K562 (cell line): ENCODE results near the gene STOX2. TPM values are rescaled to one million over a fixed set of nuclear protein-coding genes. Genes with fewer than 3 reads are reported as not detected.

Source experiments
- ARNT ChIP-seq, 2 experiments: fragments of 450-650 bp; IDR thresholded peaks; 2 replicates each; pipeline ENCODE4 v1.6.1; 2016; ENCODE audit warnings: mild to moderate bottlenecking in 1 of 2
- RFX1 ChIP-seq: fragments of 450-650 bp; IDR thresholded peaks from 2 replicates; pipeline ENCODE4 v1.6.1; 2016; ENCODE audit warnings: mild to moderate bottlenecking, moderate library complexity
- SMAD2 ChIP-seq: fragments of 150-350 bp; IDR thresholded peaks from 2 replicates; pipeline ENCODE4 v1.6.1; 2014; ENCODE audit warnings: low read depth, mild to moderate bottlenecking, low read length
- SNIP1 ChIP-seq: fragments of 450-650 bp; IDR thresholded peaks from 2 replicates; pipeline ENCODE4 v1.7.1; 2017; ENCODE audit warnings: low read depth, mild to moderate bottlenecking
- ZZZ3 ChIP-seq: fragments of 450-650 bp; IDR thresholded peaks from 2 replicates; pipeline ENCODE4 v1.6.1; 2016; ENCODE audit warnings: antibody characterized with exemption, mild to moderate bottlenecking, moderate library complexity
- polyA plus RNA-seq, 8 experiments: library from polyadenylated mRNA; depleted of rRNA in 4 of 8; stranded (reverse) in 5 of 8; unstranded in 3 of 8; fragments of >200 nt; fragmentation: Nextera tagmentation in 2 of 8; fragmentation: Illumina TruSeq in 1 of 8; extraction: Ambion mirVana in 2 of 8; extraction: Trizol in 1 of 8; gene quantifications; 2 replicates each; pipeline versions ENCODE4 v1.2.1 to v1.2.3, GENCODE V29; 2011 to 2014; ENCODE audit warnings: inconsistent platforms in 1 of 8, missing spikeins in 1 of 8
- total RNA-seq, 7 experiments: library from RNA; depleted of rRNA in 6 of 7; stranded (reverse); fragments of >200 nt in 6 of 7; fragmentation: Illumina TruSeq in 2 of 7; extraction: Trizol in 2 of 7; gene quantifications; 2 replicates each; pipeline versions ENCODE4 v1.2.1 to v1.2.3, GENCODE V29; 2011 to 2021; ENCODE audit warnings: low replicate concordance in 1 of 7
- TF ChIP-seq, protein P1 (sequence below): fragments of 450-650 bp; formaldehyde crosslinking; IDR thresholded peaks from 2 replicates; pipeline ENCODE4 v1.4.0; 2020; ENCODE audit warnings: mild to moderate bottlenecking, moderate library complexity
- TF ChIP-seq, protein P2 (sequence below): sonication (generic); formaldehyde crosslinking; IDR thresholded peaks from 2 replicates; pipeline ENCODE4 v1.8.0; 2023; ENCODE audit warnings: missing genetic modification reagents, mild to moderate bottlenecking, borderline replicate concordance

The STOX2 gene
- total and polyA plus RNA-seq, 9 of the 15 experiments (the other 6 are each of a cell fraction or from before 2014, with no cell fraction given): not detected

DNA sequence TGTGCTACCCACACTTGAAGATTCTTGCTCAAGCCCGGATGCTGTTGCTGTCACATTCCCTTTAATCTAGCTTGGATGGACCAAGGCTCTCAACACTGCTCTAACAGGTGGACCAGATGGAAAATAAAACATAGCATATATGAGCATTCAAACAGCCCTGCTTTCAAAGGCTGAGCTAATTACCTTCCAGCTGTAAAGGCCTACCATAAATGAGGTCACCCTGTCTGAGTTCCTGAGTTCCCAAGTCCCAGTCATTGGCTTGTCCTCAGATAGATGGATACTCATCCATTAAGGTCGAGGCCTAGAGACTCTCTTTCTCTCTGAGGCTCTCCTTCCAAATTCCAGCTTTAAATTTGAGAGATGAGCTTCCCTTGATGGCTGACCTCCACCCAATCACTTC lies 147.5 kb downstream of the STOX2 start (continued):
- TF ChIP-seq, protein P1, sequence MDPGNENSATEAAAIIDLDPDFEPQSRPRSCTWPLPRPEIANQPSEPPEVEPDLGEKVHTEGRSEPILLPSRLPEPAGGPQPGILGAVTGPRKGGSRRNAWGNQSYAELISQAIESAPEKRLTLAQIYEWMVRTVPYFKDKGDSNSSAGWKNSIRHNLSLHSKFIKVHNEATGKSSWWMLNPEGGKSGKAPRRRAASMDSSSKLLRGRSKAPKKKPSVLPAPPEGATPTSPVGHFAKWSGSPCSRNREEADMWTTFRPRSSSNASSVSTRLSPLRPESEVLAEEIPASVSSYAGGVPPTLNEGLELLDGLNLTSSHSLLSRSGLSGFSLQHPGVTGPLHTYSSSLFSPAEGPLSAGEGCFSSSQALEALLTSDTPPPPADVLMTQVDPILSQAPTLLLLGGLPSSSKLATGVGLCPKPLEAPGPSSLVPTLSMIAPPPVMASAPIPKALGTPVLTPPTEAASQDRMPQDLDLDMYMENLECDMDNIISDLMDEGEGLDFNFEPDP (CRISPR knock-in tag): no peak
- TF ChIP-seq SNIP1 (no peak), ARNT (IDR thresholded peaks at IDR 0.05) (no peak), ZZZ3 (no peak), SMAD2 (no peak), RFX1 (no peak)
- TF ChIP-seq, protein P2, sequence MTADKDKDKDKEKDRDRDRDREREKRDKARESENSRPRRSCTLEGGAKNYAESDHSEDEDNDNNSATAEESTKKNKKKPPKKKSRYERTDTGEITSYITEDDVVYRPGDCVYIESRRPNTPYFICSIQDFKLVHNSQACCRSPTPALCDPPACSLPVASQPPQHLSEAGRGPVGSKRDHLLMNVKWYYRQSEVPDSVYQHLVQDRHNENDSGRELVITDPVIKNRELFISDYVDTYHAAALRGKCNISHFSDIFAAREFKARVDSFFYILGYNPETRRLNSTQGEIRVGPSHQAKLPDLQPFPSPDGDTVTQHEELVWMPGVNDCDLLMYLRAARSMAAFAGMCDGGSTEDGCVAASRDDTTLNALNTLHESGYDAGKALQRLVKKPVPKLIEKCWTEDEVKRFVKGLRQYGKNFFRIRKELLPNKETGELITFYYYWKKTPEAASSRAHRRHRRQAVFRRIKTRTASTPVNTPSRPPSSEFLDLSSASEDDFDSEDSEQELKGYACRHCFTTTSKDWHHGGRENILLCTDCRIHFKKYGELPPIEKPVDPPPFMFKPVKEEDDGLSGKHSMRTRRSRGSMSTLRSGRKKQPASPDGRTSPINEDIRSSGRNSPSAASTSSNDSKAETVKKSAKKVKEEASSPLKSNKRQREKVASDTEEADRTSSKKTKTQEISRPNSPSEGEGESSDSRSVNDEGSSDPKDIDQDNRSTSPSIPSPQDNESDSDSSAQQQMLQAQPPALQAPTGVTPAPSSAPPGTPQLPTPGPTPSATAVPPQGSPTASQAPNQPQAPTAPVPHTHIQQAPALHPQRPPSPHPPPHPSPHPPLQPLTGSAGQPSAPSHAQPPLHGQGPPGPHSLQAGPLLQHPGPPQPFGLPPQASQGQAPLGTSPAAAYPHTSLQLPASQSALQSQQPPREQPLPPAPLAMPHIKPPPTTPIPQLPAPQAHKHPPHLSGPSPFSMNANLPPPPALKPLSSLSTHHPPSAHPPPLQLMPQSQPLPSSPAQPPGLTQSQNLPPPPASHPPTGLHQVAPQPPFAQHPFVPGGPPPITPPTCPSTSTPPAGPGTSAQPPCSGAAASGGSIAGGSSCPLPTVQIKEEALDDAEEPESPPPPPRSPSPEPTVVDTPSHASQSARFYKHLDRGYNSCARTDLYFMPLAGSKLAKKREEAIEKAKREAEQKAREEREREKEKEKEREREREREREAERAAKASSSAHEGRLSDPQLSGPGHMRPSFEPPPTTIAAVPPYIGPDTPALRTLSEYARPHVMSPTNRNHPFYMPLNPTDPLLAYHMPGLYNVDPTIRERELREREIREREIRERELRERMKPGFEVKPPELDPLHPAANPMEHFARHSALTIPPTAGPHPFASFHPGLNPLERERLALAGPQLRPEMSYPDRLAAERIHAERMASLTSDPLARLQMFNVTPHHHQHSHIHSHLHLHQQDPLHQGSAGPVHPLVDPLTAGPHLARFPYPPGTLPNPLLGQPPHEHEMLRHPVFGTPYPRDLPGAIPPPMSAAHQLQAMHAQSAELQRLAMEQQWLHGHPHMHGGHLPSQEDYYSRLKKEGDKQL: no peak
